CD8-positive, alpha-beta memory T cell (primary cell): ENCODE data around the gene H3-3A. TPM values are rescaled to one million over a fixed set of nuclear protein-coding genes. Genes with fewer than 3 reads are reported as not detected.

ENCODE experiments used
- CTCF ChIA-PET: fragments of 350-600 bp; sonication (Branson Sonifier 250); formaldehyde crosslinking; loops from one replicate; lab custom pipeline; 2021; ENCODE audit warnings: antibody characterized with exemption; lab: Charles Lee
- POLR2A ChIA-PET: fragments of 350-600 bp; sonication (Branson Sonifier 250); formaldehyde crosslinking; loops from one replicate; lab custom pipeline; 2021; ENCODE audit warnings: antibody characterized with exemption; lab: Charles Lee
- DNase-seq, 5 donors: peaks; one replicate each; pipeline versions ENCODE4 v3.0.0 to v3.0.0-alpha.2; 2020 to 2022; ENCODE audit warnings: mixed read lengths in 1 of 5
- H3K27ac ChIP-seq: one replicate; pipeline ENCODE4 v1.7.0; 2013; ENCODE audit warnings: low read depth, mild to moderate bottlenecking, low read length, moderate library complexity
- H3K27me3 ChIP-seq: 2 replicates; pipeline ENCODE4 v1.7.0; 2013; ENCODE audit warnings: low read length, mild to moderate bottlenecking; ENCODE audit not compliant: insufficient read depth, poor library complexity, severe bottlenecking
- H3K36me3 ChIP-seq: 2 replicates; pipeline ENCODE4 v1.7.0; 2013; ENCODE audit warnings: mild to moderate bottlenecking, low read length, moderate library complexity; ENCODE audit not compliant: insufficient read depth
- H3K4me1 ChIP-seq: 2 replicates; pipeline ENCODE4 v1.7.0; 2013; ENCODE audit warnings: mild to moderate bottlenecking, low read length, moderate library complexity; ENCODE audit not compliant: insufficient read depth
- H3K4me3 ChIP-seq: 2 replicates; pipeline ENCODE4 v1.7.0; 2013; ENCODE audit warnings: mild to moderate bottlenecking, low read length
- H3K9me3 ChIP-seq: 2 replicates; pipeline ENCODE4 v1.7.0; 2013; ENCODE audit warnings: mild to moderate bottlenecking, low read length
- H3K27ac Mint-ChIP-seq, 8 donors: one replicate each; pipeline ENCODE4 v1.8.0; 2020 to 2021; ENCODE audit warnings: mixed read lengths in 8 of 8, mild to moderate bottlenecking in 6 of 8, inconsistent platforms in 3 of 8, moderate library complexity in 3 of 8
- H3K27me3 Mint-ChIP-seq, 2 donors: one replicate each; pipeline ENCODE4 v1.8.0; 2020 to 2021; ENCODE audit warnings: mixed read lengths in 2 of 2, mild to moderate bottlenecking in 1 of 2, moderate library complexity in 1 of 2
- H3K36me3 Mint-ChIP-seq, 3 donors: one replicate each; pipeline ENCODE4 v1.8.0; 2020 to 2021; ENCODE audit warnings: mixed read lengths in 3 of 3, inconsistent platforms in 1 of 3, mild to moderate bottlenecking in 1 of 3
- H3K4me1 Mint-ChIP-seq, 3 donors: one replicate each; pipeline ENCODE4 v1.8.0; 2020 to 2021; ENCODE audit warnings: mixed read lengths in 3 of 3, inconsistent platforms in 1 of 3, mild to moderate bottlenecking in 1 of 3
- H3K4me3 Mint-ChIP-seq, 7 donors: one replicate each; pipeline ENCODE4 v1.8.0; 2020 to 2021; ENCODE audit warnings: mixed read lengths in 7 of 7, mild to moderate bottlenecking in 6 of 7, moderate library complexity in 4 of 7, inconsistent platforms in 2 of 7
- H3K9me3 Mint-ChIP-seq, 5 donors: one replicate each; pipeline ENCODE4 v1.8.0; 2020 to 2022; ENCODE audit warnings: mixed read lengths in 5 of 5, mild to moderate bottlenecking in 3 of 5, moderate library complexity in 2 of 5, inconsistent platforms in 1 of 5
- polyA plus RNA-seq: library from polyadenylated mRNA; unstranded; fragments of 300-500 nt; fragmentation: Illumina TruSeq; gene quantifications from one replicate; pipeline ENCODE4 v1.2.3, GENCODE V29; 2021
- total RNA-seq, 2 experiments: library from RNA; stranded (reverse); gene quantifications; one replicate each; pipeline ENCODE4 v1.2.3, GENCODE V29; 2021

H3-3A gene
- total and polyA plus RNA-seq, 3 experiments from 2014 or later = 356 to 803 (median 372) TPM

DNA sequence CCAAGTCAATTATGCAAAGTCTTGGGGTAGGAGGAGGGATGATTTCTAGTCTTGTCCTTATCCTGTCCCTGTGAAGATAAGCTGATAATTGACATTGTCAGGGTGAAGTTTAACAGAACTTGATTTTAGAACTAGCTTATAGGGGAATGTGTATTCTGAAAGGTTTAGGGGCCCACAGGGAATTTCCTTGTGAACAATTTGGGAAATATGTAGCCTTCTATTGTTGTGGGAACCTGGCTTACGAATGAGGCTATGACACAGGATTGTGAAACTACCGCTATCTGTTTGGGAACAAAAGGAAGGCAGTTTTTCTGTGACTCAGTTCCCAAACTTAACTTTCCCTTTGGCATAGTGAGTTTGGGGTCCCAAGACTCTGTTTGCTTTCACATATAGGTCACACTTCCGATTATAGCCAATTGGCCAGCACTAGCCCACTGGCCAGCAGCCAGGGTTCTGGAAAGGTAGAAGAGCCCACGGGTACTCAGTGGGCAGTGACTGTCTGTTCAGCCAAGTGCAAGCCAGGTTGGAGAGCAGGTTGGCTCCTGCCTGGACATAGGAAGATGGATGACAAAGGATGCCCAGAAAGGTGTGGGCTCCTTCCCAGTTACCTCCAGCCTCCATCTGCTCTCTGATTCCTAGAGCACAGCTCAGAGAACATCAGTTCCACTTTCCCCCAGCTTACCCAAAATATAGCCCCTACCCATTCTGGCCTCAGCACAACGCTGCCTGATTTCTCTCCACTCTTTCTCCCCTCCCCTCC is 35.5 kb downstream of the H3-3A start:
- ChIA-PET POLR2A (no interaction called here), CTCF (interaction anchor here (1.0 to 1.4 kb wide), 3 partner anchors 14 to 33 kb away, joined by 3 to 5 read pairs (median 3); no protein-coding TSS in a partner anchor)
- Histone ChIP-seq H3K27ac (no peak overlapping the region), H3K9me3 (no peaks in the 10 kb centered on the region), H3K27me3 (no peaks in the 10 kb centered on the region), H3K4me3 (no peak overlapping the region), H3K4me1 (peaks cover 13% of the 10 kb centered on the region), H3K36me3 (no peaks in the 10 kb centered on the region)
- Mint-ChIP-seq H3K27ac (peak overlapping the region in 1 of 8 donors; percentile 43), H3K4me1 (peaks cover 2 to 17% (median 9%) of the 10 kb centered on the region in 3 donors), H3K4me3 (peak overlapping the region in 1 of 7 donors; percentile 26), H3K27me3 (peaks cover 5 to 12% of the 10 kb centered on the region in 2 donors), H3K36me3 (no peaks in the 10 kb centered on the region), H3K9me3 (no peaks in the 10 kb centered on the region)
- DNase-seq = peak in 1 of 5 donors; percentile 15

DNA sequence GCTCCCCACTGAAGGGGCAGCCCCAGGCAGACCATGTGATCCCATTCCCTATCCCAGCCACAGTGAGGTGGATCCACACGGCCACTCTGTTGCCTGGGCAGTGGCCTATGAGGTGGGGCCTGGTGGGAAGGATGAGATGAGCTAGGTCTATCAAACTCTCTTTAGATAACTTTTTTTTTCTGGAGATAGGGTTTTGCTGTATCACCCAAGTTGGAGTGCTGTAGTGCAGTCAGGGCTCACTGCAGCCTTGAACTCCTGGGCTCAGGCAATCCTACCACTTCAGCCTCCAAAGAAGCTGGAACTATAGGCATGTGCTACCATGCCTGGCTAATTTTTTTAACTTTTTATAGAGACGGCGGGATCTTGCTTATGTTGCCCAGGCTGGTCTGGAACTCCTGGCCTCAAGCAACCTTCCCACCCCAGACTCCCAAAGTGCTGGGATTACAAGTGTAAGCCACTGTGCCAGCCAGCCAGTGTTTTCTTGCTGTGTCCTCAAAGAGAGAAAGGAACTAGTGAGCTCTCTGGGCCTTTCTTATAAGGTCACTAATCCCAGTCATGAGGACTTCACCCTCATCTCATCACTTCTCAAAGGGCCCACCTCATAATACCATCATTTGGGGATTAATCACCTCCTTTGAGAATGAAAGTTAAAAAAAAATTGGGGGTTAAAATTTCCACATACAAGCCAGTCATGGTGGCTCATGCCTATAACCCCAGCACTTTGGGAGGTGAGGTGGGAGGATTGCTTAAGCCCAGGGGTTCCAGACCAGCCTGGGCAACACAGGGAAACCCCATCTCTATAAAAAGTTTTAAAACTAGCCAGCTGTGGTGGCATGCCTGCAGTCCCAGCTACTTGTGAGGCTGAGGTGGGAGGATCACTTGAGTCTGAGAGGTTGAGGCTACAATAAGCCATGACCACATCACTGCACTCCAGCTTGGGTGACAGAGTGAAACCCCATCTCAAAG is 36.6 kb downstream of the H3-3A start:
- CTCF ChIA-PET = interaction anchor here (0.7 to 1.5 kb wide), 6 partner anchors 15 to 37 kb away, joined by 3 to 6 read pairs (median 3); partner anchors contain the start of gene H3-3A
- H3K27ac ChIP-seq = no peak overlapping the region
- H3K9me3 Mint-ChIP-seq = no peaks in the 10 kb centered on the region
- peak in 1 of 5 donors; percentile 21 for DNase-seq
- no peaks in the 10 kb centered on the region for H3K9me3 ChIP-seq
- no peaks in the 10 kb centered on the region for H3K36me3 ChIP-seq
- peaks cover 13% of the 10 kb centered on the region for H3K4me1 ChIP-seq
- H3K27me3 Mint-ChIP-seq = peaks cover 3 to 12% of the 10 kb centered on the region in 2 donors
- peak overlapping the region in 5 of 7 donors; percentile 16 to 89 (median 88) for H3K4me3 Mint-ChIP-seq
- peaks cover 2 to 17% (median 9%) of the 10 kb centered on the region in 3 donors for H3K4me1 Mint-ChIP-seq
- peak overlapping the region in 1 of 8 donors; percentile 20 for H3K27ac Mint-ChIP-seq
- POLR2A ChIA-PET = no interaction called here
- no peaks in the 10 kb centered on the region for H3K27me3 ChIP-seq
- no peaks in the 10 kb centered on the region for H3K36me3 Mint-ChIP-seq
- no peak overlapping the region for H3K4me3 ChIP-seq

DNA sequence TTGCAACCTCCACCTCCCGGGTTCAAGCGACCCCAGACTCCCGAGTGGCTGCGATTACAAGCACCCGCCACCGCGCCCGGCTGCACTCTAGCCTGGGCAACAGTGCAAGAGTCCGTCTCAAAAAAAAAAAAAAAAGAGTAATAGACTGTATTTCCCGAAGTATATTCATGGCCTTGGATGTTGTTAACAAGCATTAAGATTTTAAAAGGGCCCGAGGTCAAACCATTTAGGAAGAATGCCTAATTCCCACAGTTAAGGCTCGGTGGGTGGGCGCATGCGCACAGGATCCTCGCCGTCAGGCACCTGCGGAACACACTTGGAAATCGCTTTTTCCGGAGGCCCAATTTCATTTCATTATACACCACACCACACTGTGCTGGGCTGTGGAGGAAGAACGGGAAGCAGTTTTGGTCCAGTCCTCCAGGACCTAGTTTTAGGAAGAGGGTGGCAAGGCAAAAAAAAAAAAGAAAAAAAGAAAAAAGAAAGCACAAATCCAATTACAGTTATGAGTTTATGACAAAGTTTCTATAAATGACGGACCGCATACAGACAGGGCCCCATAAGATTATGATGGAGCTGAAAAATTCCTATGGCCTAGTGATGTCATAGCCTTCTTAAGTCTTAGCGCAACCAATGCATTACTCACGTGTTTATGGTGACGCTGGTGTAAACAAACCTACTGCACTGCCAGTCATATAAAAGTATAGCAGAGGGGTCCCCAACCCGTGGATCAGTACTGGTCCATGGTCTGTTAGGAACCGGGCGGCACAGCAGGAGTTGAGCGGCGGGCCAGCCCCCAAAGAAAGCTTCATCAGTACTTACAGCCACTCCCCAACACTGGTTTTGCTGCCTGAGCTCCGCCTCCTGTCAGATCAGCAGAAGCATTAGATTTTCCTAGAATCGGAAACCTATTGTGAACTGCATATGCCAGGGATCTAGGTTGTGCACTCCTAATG is 38.2 kb downstream of the H3-3A start:
- peak overlapping the region; percentile 71 for H3K4me3 ChIP-seq

DNA sequence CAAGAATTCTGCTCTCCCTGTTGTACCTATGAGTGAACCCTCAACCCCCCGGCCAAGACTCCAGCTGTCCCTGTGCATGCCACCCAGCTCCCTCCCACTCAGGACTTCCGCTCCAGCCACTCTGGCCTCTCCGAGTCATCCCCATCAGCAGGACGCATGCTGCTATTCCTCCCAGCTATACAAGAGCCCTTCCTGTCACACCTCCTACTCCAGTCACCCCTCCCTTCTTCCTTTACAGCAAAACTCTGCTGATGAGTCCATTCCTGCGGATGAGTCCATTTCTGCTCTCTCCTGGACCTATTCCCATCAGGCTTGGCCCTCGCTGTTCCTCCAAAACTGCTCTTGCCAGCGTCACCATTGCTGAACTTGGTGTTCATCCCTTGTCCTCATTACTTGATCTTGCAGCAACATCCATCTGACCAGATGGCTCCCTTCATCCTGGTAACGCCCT is 42.2 kb downstream of the H3-3A start:
- H3K27me3 Mint-ChIP-seq = peaks cover 5 to 6% of the 10 kb centered on the region in 2 donors
- no peaks in the 10 kb centered on the region for H3K27me3 ChIP-seq
- CTCF ChIA-PET = no interaction called here
- no peak for DNase-seq
- peaks cover 0 to 1% (median 0%) of the 10 kb centered on the region in 3 donors for H3K36me3 Mint-ChIP-seq
- H3K9me3 Mint-ChIP-seq = no peaks in the 10 kb centered on the region
- peaks cover 17% of the 10 kb centered on the region for H3K4me1 ChIP-seq
- POLR2A ChIA-PET = no interaction called here
- H3K9me3 ChIP-seq = no peaks in the 10 kb centered on the region
- no peak overlapping the region for H3K4me3 ChIP-seq
- H3K36me3 ChIP-seq = no peaks in the 10 kb centered on the region
- peaks cover 10 to 27% (median 14%) of the 10 kb centered on the region in 3 donors for H3K4me1 Mint-ChIP-seq
- no peak overlapping the region for H3K27ac ChIP-seq
- H3K4me3 Mint-ChIP-seq = peak overlapping the region in 1 of 7 donors; percentile 1
- H3K27ac Mint-ChIP-seq = peak overlapping the region in 2 of 8 donors; percentile 12 to 65

More for the DNA sequence above, 38.2 kb downstream of the H3-3A start:
- Mint-ChIP-seq H3K9me3 (no peaks in the 10 kb centered on the region), H3K4me1 (peaks cover 2 to 17% (median 9%) of the 10 kb centered on the region in 3 donors), H3K27ac (peak overlapping the region in 4 of 8 donors; percentile 44 to 87 (median 68)), H3K36me3 (no peaks in the 10 kb centered on the region), H3K4me3 (peak overlapping the region; percentile 76 to 93 (median 88)), H3K27me3 (peaks cover 6 to 9% of the 10 kb centered on the region in 2 donors)
- CTCF ChIA-PET = interaction anchor here (1.5 to 1.9 kb wide), 2 partner anchors 36 to 38 kb away, joined by 3 to 6 read pairs; partner anchors contain the start of gene H3-3A
- peak; percentile 15 to 56 (median 25) for DNase-seq
- Histone ChIP-seq H3K4me1 (peaks cover 13% of the 10 kb centered on the region), H3K9me3 (no peaks in the 10 kb centered on the region), H3K36me3 (no peaks in the 10 kb centered on the region), H3K27ac (no peak overlapping the region), H3K27me3 (no peaks in the 10 kb centered on the region)
- POLR2A ChIA-PET = interaction anchor here (0.9 kb wide), 1 partner anchor 10 kb away, joined by 5 read pairs; no protein-coding TSS in a partner anchor

DNA sequence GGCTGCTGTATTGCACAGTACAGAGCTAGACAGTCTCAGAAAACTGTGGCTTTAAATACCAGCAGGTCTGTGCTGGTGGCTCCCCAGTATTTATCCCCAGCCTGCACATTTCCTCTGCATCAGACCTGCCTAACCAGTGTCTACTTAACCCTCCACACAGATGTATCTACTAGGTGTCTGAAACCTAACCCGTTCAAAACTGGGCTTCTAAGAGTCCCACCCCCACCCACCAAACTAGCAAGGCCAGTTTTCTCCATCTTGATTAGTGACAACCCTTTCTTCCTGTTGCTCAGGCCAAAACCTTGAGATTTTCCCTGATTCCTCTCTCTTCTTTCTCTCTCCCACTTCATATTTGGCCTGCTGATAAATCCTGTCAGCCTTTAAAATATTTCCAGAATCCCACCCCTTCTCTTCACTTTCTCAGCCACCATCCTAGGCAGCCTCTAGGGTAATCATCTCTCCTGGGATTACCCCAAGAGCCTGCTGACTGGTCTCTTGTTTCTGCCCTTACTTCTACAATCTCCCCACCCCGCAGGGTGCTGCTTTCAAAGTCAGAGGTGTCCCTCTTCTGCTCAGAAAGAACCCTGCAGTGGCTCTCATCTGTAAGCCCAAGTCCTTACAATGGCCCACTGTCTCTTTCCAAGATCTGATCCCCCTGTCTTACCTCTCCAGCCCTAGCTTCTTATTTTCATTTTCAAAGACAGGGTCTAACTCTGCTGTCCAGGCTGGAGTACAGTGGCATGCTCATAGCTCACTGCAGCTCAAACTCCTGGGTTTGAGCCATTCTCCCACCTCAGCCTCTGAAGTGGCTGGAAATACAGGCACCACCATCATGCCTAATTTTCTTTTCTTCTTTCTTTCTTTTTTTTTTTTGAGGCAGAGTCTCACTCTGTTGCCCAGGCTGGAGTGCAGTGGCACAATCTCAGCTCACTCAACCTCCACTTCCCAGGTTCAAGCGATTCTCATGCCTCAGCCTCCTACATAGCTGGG is 45.2 kb downstream of the H3-3A start:
- Histone ChIP-seq H3K36me3 (no peaks in the 10 kb centered on the region), H3K4me1 (peaks cover 10% of the 10 kb centered on the region), H3K27ac (no peak overlapping the region), H3K4me3 (no peak overlapping the region), H3K9me3 (no peaks in the 10 kb centered on the region), H3K27me3 (no peaks in the 10 kb centered on the region)
- CTCF ChIA-PET = interaction anchor here (0.7 to 4.2 kb wide), 5 partner anchors 13 to 45 kb away, joined by 3 to 19 read pairs (median 17); partner anchors contain the start of gene H3-3A
- H3K27ac Mint-ChIP-seq = peak overlapping the region; percentile 36 to 64 (median 60)
- POLR2A ChIA-PET = interaction anchor here (0.6 to 3.5 kb wide), 3 partner anchors 25 to 46 kb away, joined by 3 to 13 read pairs (median 3); partner anchors contain the start of gene H3-3A
- H3K9me3 Mint-ChIP-seq = no peaks in the 10 kb centered on the region
- no peak for DNase-seq
- peaks cover 0 to 2% (median 0%) of the 10 kb centered on the region in 3 donors for H3K36me3 Mint-ChIP-seq
- H3K4me1 Mint-ChIP-seq = peaks cover 12 to 20% (median 13%) of the 10 kb centered on the region in 3 donors
- H3K4me3 Mint-ChIP-seq = peak overlapping the region in 2 of 7 donors; percentile 37 to 72
- peaks cover 0 to 6% of the 10 kb centered on the region in 2 donors for H3K27me3 Mint-ChIP-seq
